HepG2 (cell line): Measurements from ENCODE around the gene FAM110A. TPM values are rescaled to one million over a fixed set of nuclear protein-coding genes. Genes with fewer than 3 reads are reported as not detected.

Experiments
- ATAC-seq: fragments of 200-7000 bp; cut with Tn5 transposase; 3 replicates; pipeline ENCODE4 v1.9.1; 2020; ENCODE audit warnings: mild to moderate bottlenecking, moderate library complexity
- BruUV-seq: library from RNA; stranded (reverse); fragments of 400-500 nt; replicated peaks from 2 replicates; lab custom pipeline; 2021; lab: Mats Ljungman, UMichigan
- CTCF ChIA-PET: fragments of 300-600 bp; formaldehyde crosslinking; extraction: SDS; loops from one replicate; lab custom pipeline; 2021; ENCODE audit warnings: low total read pairs, inconsistent platforms, low intra/inter-chr PET ratio; lab: Yijun Ruan, JAX
- POLR2A ChIA-PET: fragments of 350-600 bp; sonication (Branson Sonifier 250); formaldehyde crosslinking; loops from one replicate; lab custom pipeline; 2020; ENCODE audit warnings: antibody characterized with exemption, inconsistent platforms; lab: Yijun Ruan, JAX
- DNase-seq: peaks from one replicate; pipeline ENCODE4 v3.0.0-alpha.2; 2015; ENCODE audit warnings: low spot score
- FAIRE-seq: peaks from 3 replicates; lab custom pipeline; 2011; peaks lifted over from hg19 to GRCh38; lab: Jason Lieb, UNC
- H2AFZ ChIP-seq: one replicate; pipeline ENCODE4 v1.6.1; 2011; ENCODE audit warnings: low read length, inconsistent platforms
- H3K27ac ChIP-seq: fragments of 300-600 bp; 3 replicates; pipeline ENCODE4 v1.8.0; 2011; ENCODE audit warnings: mixed run types, mild to moderate bottlenecking, mixed read lengths, low read length, inconsistent platforms; ENCODE audit not compliant: insufficient read depth; ENCODE audit errors: extremely low read length
- H3K27me3 ChIP-seq, 2 experiments: fragments of 200-600 bp in 1 of 2; 2 replicates in 1 of 2; 3 replicates in 1 of 2; pipeline versions ENCODE4 v1.6.0 to v1.8.0; 2011; ENCODE audit warnings: low read length in 2 of 2, mild to moderate bottlenecking in 2 of 2, moderate library complexity in 2 of 2, inconsistent platforms in 1 of 2; ENCODE audit not compliant: insufficient read depth in 2 of 2, control insufficient read depth in 1 of 2
- H3K36me3 ChIP-seq, 2 experiments: fragments of 200-600 bp in 1 of 2; replicated peaks in 1 of 2; 2 replicates in 1 of 2; 3 replicates in 1 of 2; pipeline versions ENCODE4 v1.5.1 to v1.8.0; 2011; ENCODE audit warnings: low read length in 2 of 2, inconsistent platforms in 1 of 2; ENCODE audit not compliant: insufficient read depth in 2 of 2, control insufficient read depth in 1 of 2
- H3K4me1 ChIP-seq: 2 replicates; pipeline ENCODE4 v1.5.1; 2012; ENCODE audit warnings: low read length, inconsistent platforms; ENCODE audit not compliant: insufficient read depth
- H3K4me2 ChIP-seq: 2 replicates; pipeline ENCODE4 v1.6.0; 2011; ENCODE audit warnings: low read depth, low read length, inconsistent platforms
- H3K4me3 ChIP-seq, 3 experiments: fragments of 200-600 bp in 1 of 3; sonication (generic), shearing (Covaris generic) in 1 of 3; replicated peaks in 1 of 3; 2 replicates each; pipeline ENCODE4 v1.5.1; 2011 to 2016; ENCODE audit warnings: low read length in 3 of 3, inconsistent platforms in 2 of 3, low read depth in 2 of 3, mild to moderate bottlenecking in 2 of 3, control low read depth in 1 of 3, mixed read lengths in 1 of 3; ENCODE audit not compliant: insufficient read depth in 1 of 3
- H3K79me2 ChIP-seq: one replicate; pipeline ENCODE4 v1.6.1; 2011; ENCODE audit warnings: low read length, inconsistent platforms; ENCODE audit not compliant: insufficient read depth
- H3K9ac ChIP-seq: 2 replicates; pipeline ENCODE4 v1.6.0; 2011; ENCODE audit warnings: mild to moderate bottlenecking, low read depth, low read length, inconsistent platforms; ENCODE audit not compliant: insufficient read depth
- H3K9me3 ChIP-seq: 2 replicates; pipeline ENCODE4 v1.5.1; 2012; ENCODE audit warnings: mild to moderate bottlenecking, low read length
- H4K20me1 ChIP-seq: 2 replicates; pipeline ENCODE4 v1.6.0; 2011; ENCODE audit warnings: inconsistent platforms, mild to moderate bottlenecking, low read length, moderate library complexity; ENCODE audit not compliant: insufficient read depth
- CBX2 ChIP-seq, 2 experiments: fragments of 200-600 bp in 1 of 2; sonication (generic); formaldehyde crosslinking in 1 of 2; IDR thresholded peaks; 2 replicates each; pipeline versions ENCODE4 v1.7.0 to v1.8.1; 2018 to 2022; ENCODE audit warnings: low read depth in 2 of 2, low read length in 1 of 2, mild to moderate bottlenecking in 1 of 2, missing genetic modification reagents in 1 of 2
- CSRNP1 ChIP-seq: sonication (generic); formaldehyde crosslinking; IDR thresholded peaks from 2 replicates; pipeline ENCODE4 v1.8.1; 2023; ENCODE audit warnings: mild to moderate bottlenecking, missing genetic modification reagents
- FOXM1 ChIP-seq: sonication (generic); formaldehyde crosslinking; IDR thresholded peaks from 2 replicates; pipeline ENCODE4 v1.5.0; 2020; ENCODE audit warnings: missing genetic modification reagents
- FOXO4 ChIP-seq: sonication (generic); formaldehyde crosslinking; conservative IDR thresholded peaks from 2 replicates; pipeline ENCODE4 v1.8.1; 2023; ENCODE audit warnings: missing genetic modification reagents
- KLF11 ChIP-seq: IDR thresholded peaks from 2 replicates; pipeline ENCODE4 v1.6.1; 2016; ENCODE audit warnings: missing compliant biosample characterization
- MTF1 ChIP-seq: sonication (generic); formaldehyde crosslinking; IDR thresholded peaks from 2 replicates; pipeline ENCODE4 v1.5.0; 2020; ENCODE audit warnings: missing genetic modification reagents
- NR1H2 ChIP-seq: sonication (generic); formaldehyde crosslinking; IDR thresholded peaks from 2 replicates; pipeline ENCODE4 v1.8.1; 2022; ENCODE audit warnings: low read depth, missing genetic modification reagents, borderline replicate concordance
- ZNF180 ChIP-seq: sonication (generic); formaldehyde crosslinking; IDR thresholded peaks from 2 replicates; pipeline ENCODE4 v1.4.0; 2020; ENCODE audit warnings: low read depth, missing genetic modification reagents, borderline replicate concordance
- ZNF234 ChIP-seq: sonication (generic); formaldehyde crosslinking; conservative IDR thresholded peaks from 2 replicates; pipeline ENCODE4 v1.5.1; 2020; ENCODE audit warnings: mild to moderate bottlenecking, missing genetic modification reagents
- ZNF552 ChIP-seq: sonication (generic); formaldehyde crosslinking; IDR thresholded peaks from 2 replicates; pipeline ENCODE4 v1.9.0; 2022; ENCODE audit warnings: missing genetic modification reagents, mild to moderate bottlenecking, borderline replicate concordance
- ZNF670 ChIP-seq: sonication (generic); formaldehyde crosslinking; IDR thresholded peaks from 2 replicates; pipeline ENCODE4 v1.8.0; 2022; ENCODE audit warnings: mild to moderate bottlenecking, missing genetic modification reagents, borderline replicate concordance
- ZNF740 ChIP-seq: sonication (generic); formaldehyde crosslinking; IDR thresholded peaks from 2 replicates; pipeline ENCODE4 v1.4.0; 2020; ENCODE audit warnings: missing genetic modification reagents
- ZNF883 ChIP-seq: sonication (generic); formaldehyde crosslinking; IDR thresholded peaks from 2 replicates; pipeline ENCODE4 v1.5.1; 2020; ENCODE audit warnings: mild to moderate bottlenecking, missing genetic modification reagents; ENCODE audit errors: not compliant biosample characterization
- WGBS: methylation state at CpG from one replicate; pipeline ENCODE4 v1.1.6; 2017; ENCODE audit warnings: low lambda C conversion rate; 5-methylcytosine and 5-hydroxymethylcytosine counted together
- in situ Hi-C: cut with HindIII; loops from 2 replicates; pipeline ENCODE4 v1.10.0; 2017; ENCODE audit warnings: low pct_unique_long_range_greater_than_20kb; ENCODE audit not compliant: extremely low pct_ligation_motif_present
- intact Hi-C: fragments of 100-400 bp; cut with micrococcal nuclease; formaldehyde crosslinking; loops from one replicate; pipeline ENCODE4 v1.10.0; 2022; ENCODE audit not compliant: unreplicated experiment
- polyA plus RNA-seq, 8 experiments: library from polyadenylated mRNA; depleted of rRNA in 3 of 8; stranded (reverse) in 7 of 8; unstranded in 1 of 8; fragments of >200 nt; fragmentation: Illumina TruSeq in 4 of 8; extraction: Trizol in 4 of 8; gene quantifications; 2 replicates each; pipeline versions ENCODE4 v1.2.1 to v1.2.3, GENCODE V29; 2011 to 2016; ENCODE audit warnings: low read depth in 4 of 8, missing spikeins in 1 of 8, mixed read lengths in 1 of 8; ENCODE audit not compliant: insufficient read depth in 1 of 8
- total RNA-seq, 5 experiments: library from RNA; depleted of rRNA; stranded (reverse); fragments of >200 nt; fragmentation: Illumina TruSeq; extraction: Trizol; gene quantifications; 2 replicates each; pipeline ENCODE4 v1.2.3, GENCODE V29; 2016; ENCODE audit warnings: low read depth in 1 of 5

Gene FAM110A
- total and polyA plus RNA-seq, 2 of the 13 experiments (the other 11 are each of a cell fraction or from before 2014, with no cell fraction given) = 1.9 TPM

- TF ChIP-seq FOXO4 (CRISPR knock-in tag) (no peak), KLF11 (CRISPR knock-in tag) (no peak), ZNF180 (no peak), ZNF234 (CRISPR knock-in tag) (no peak), FOXM1 (CRISPR knock-in tag) (no peak), ZNF670 (no peak), NR1H2 (CRISPR knock-in tag) (no peak), ZNF552 (CRISPR knock-in tag) (no peak), CBX2 (IDR thresholded peaks at IDR 0.05; ENCODE audit: low read depth, low read length) (no peak), CBX2 (CRISPR knock-in tag; IDR thresholded peaks at IDR 0.05; ENCODE audit: low read depth) (no peak), ZNF883 (CRISPR knock-in tag) (no peak)
Observed at GRCh38 chr20:881783-882144, 48.2 kb downstream of the FAM110A start (continued).

GRCh38 chr20:884983-885952 is 51.8 kb downstream of the FAM110A start:
- no peak overlapping the region for H3K4me2 ChIP-seq
- BruUV-seq = no TSS peak
- no peak overlapping the region for H2AFZ ChIP-seq
- peaks cover 2 to 11% of the 10 kb centered on the region in 2 experiments; a peak in 4 of 5 replicates for H3K27me3 ChIP-seq
- ATAC-seq (peak; percentile 76), FAIRE-seq (no peak), DNase-seq (no peak)
- no peak overlapping the region for H3K4me3 ChIP-seq
- H3K4me1 ChIP-seq = no peaks in the 10 kb centered on the region
- no peak overlapping the region for H3K9ac ChIP-seq
- no peak overlapping the region for H3K27ac ChIP-seq
- no peaks in the 10 kb centered on the region for H3K9me3 ChIP-seq
- H3K79me2 ChIP-seq = no peaks in the 10 kb centered on the region
- 10% methylated on average over 37 of the region's 41 CpGs for WGBS
- POLR2A ChIA-PET = no interaction called here
- H3K36me3 ChIP-seq = no peaks in the 10 kb centered on the region
- H4K20me1 ChIP-seq = no peaks in the 10 kb centered on the region
- in situ Hi-C loops (no loop called here), intact Hi-C loops (loop anchor here (10.0 kb wide), 1 partner anchor 410 kb away; no protein-coding TSS in a partner anchor)
- CTCF ChIA-PET = no interaction called here
- TF ChIP-seq CSRNP1 (CRISPR knock-in tag) (no peak), MTF1 (CRISPR knock-in tag) (no peak), ZNF740 (CRISPR knock-in tag) (no peak)
